GM21786 (cell line): Measurements from ENCODE around the gene ASIP.
A peak's percentile ranks its signal among the peaks of the same experiment; 100 is the strongest.
"Not testable (repeated sequence)": the region's sequence is repeated elsewhere in the genome, so short reads cannot be mapped to it uniquely, and the experiment has no call there.

Experiments used
- ATAC-seq: cut with Tn5 transposase; IDR thresholded peaks from one replicate; pipeline ENCODE4 v1.9.1; 2021; ENCODE audit not compliant: unreplicated experiment

The ASIP gene

DNA sequence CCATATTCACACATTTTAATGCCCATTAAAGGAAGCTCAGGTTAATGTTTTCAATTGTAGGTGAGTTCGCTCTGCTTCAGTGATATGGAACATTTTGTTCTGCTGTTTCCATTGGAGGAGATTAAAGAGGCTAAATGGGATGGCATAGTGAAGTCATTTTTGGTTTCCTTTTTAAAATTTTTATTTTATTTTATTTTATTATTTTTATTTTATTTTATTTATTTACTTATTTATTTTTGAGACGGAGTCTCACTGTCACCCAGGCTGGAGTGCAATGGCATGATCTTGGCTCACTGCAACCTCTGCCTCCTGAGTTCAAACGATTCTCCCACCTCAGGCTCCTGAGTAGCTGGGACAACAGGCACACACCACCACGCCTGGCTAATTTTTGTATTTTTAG is 792 bp downstream of the ASIP start:
- ATAC-seq, result not testable (repeated sequence)

- ATAC-seq, result no peak
Observed at GRCh38 chr20:34242879-34243278, 1.7 kb downstream of the ASIP start.

GRCh38 chr20:34243377-34243776 is 2.2 kb downstream of the ASIP start:
- ATAC-seq, result no peak

DNA sequence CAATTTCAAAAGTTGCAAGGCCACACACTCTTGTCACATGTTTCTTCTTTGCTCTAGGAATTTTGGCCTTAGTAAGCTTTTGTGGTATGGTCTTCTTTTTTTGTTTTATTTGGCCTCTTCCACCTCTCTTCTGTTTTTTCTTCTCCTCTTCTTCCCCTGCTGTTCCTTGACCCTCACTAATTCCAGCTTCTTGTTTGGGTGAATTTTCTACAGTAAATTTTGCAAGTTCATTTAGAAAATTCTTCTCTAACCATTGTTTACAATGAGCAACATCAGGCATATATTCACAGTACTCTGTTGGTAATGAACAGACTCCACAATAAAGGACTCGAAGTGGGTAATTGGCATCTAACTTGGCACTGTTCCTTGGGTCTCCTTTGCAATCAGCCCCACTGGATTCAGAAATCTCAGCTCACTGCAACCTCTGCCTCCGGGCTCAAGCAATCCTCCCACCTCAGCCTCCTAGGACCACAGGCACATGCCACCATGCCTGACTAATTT is 5.0 kb downstream of the ASIP start:
- no peak for ATAC-seq

GRCh38 chr20:34249291-34249690 is 8.1 kb downstream of the ASIP start:
- peak; percentile 69 for ATAC-seq

DNA sequence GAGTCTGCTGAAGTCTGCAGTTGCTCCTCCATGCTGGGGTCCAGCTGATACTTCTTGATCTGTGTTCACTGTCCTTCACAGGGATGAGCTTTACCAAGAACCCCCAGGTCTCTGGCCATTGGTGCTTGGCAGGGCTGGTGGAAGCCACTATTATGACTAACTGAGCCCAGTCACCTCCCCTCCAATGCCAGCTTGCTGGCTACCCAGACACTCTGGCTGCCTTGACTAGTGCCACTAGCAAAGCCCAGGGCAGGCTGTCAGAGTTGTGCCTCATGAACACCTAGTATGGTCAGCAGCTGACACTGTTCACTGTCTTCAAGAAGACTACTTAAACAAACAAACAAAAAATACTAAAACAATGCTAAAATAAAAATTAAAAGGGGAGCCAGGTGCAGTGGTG is 8.8 kb downstream of the ASIP start:
- no peak for ATAC-seq

DNA sequence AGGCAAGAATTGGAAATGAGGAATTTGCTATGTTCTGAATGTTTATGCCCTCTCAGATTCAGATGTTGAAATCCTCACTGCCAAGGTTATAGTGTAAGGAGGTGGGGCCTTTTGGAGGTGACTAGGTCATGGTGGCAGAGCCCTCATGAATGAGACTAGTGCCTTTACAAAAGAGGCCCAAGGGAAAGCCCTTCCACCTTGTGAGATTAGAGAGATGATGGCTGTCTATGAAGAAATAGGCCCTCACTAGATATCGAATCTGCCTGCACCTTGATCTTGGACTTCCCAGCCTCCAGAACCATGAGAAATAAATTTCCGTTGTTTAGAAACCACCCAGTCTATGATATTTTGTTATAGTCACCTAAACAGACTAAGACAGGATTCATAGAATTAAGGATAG is 10.4 kb downstream of the ASIP start:
- no peak for ATAC-seq

DNA sequence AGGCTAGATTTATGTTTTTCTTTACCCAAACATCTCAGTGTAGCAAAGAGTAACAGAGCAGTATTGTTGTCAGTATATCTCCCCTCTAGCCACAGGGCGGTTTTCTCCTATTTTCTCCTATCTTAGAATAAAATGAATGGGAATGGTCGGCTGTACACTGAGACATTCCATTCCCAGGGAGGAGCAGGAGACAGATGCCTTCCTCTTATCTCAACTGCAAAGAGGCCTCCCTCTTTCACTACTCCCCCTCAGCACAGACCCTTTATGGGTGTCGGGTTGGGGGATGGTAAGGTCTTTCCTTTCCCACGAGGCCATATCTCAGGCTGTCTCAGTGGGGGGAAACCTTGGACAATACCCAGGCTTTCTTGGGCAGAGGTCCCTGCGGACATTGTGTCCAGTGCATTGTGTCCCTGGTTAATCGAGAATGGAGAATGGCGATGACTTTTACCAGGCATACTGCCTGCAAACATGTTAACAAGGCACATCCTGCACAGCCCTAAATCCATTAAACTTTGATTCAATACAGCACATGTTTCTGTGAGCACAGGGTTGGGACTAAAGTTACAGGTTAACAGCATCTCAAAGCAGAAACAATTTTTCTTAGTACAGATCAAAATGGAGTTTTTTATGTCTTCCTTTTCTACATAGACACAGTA is 11.3 kb downstream of the ASIP start:
- ATAC-seq, result not testable (repeated sequence)

- no peak for ATAC-seq
Observed at GRCh38 chr20:34254979-34255378, 13.8 kb downstream of the ASIP start.

DNA sequence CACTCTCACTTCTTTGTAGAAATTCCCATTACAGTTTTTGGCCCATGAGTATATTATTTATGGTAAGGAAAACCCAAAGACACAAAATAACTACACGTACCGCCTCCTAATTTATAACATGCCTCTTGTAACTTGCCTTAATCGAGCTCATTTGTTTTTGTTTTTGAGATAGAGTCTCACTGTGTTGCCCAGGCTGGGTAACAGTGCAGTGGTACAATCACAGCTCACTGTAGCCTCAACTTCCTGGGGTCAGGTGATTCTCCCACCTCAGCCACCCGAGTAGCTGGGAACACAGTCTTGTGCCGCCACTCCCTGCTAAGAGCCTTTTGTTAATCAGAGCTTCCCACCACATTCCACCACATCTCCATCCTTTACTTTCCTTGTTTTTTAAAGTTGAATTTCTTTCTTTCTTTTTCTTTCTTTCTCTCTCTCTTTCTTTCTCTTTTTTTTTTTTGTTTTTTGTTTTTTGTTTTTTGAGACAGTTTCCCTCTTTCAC is 15.5 kb downstream of the ASIP start:
- no peak for ATAC-seq

DNA sequence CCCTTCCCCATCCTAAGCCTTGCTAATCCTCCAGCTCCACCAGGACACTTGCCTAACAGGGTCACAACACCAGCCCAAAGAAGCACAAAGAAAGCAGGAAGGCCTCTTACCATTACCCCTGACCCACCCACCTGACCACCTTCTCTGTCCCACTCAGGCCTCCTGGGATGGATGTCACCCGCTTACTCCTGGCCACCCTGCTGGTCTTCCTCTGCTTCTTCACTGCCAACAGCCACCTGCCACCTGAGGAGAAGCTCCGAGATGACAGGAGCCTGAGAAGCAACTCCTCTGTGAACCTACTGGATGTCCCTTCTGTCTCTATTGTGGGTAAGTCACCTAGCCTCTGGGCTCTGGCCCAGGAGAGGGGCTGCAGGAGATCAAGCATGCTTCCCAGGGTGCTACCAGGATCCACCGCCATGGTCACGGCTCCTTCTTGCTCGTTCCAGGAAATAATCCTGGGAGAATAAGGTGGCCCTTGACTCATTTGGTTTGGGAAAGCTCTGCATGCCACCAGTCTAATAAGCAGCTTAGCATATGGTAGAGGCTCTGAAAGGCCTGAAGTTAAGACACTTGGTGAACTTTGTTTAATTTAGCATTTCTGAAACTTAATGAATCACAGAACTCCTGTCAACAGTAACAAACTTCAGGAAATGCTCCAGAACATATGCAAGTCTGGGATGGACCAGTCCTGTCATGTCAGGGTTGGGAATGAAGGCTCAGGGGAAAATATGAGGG is 19.2 kb downstream of the ASIP start:
- no peak for ATAC-seq

DNA sequence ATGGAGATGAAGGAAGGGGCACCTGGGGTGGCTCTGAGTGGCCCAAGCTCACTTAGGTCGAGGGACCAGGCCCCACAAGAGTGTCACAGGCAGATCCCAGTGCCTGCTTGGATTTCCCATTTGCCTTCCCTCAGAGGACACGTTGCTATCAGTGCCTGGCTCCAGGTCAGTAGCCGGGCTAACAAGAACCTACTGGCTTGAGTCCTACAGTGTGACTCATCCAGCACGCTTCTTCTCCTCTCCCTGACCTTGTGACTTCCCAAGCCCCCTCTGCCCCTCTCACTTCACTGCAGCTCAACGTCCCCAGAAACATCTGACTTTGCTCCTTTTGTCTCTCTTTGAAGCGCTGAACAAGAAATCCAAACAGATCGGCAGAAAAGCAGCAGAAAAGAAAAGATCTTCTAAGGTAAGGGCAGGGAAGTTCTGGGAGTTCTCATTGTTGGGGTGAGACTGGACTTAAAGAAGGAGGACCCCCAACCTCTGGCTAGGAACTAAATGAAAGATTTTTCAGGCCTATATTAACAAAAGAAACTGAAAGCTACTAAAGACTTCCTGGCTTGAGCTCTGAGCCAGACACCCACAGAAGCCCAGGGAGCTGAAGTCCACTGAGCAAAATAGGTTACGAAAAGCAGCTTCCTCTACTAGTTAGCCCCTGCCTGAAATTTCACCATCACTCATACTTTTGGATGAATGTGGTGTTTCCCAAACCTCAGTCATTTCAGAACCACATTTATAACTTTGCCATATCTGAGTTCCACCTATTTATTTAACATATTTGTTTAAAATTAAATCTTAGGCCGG is 21.5 kb downstream of the ASIP start:
- no peak for ATAC-seq

DNA sequence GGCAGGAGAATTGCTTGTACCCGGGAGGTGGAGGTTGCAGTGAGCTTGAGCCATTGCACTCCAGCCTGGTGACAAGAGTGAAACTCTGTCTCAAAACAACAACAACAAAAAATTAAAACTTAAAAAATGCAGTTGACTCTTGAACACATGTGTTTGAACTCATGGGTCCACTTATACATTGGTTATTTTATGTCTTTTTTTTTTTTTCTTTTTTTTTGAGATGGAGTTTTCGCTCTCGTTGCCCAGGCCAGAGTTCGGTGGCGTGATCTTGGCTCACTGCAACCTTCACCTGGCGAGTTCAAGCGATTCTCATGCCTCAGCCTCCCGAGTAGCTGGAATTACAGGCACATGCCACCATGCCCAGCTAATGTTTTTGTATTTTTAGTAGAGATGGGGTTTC is 22.2 kb downstream of the ASIP start:
- ATAC-seq, result not testable (repeated sequence)

- ATAC-seq, result no peak
Observed at GRCh38 chr20:34264141-34264540, 22.9 kb downstream of the ASIP start.

GRCh38 chr20:34268145-34268544 is 26.9 kb downstream of the ASIP start:
- ATAC-seq, result no peak

DNA sequence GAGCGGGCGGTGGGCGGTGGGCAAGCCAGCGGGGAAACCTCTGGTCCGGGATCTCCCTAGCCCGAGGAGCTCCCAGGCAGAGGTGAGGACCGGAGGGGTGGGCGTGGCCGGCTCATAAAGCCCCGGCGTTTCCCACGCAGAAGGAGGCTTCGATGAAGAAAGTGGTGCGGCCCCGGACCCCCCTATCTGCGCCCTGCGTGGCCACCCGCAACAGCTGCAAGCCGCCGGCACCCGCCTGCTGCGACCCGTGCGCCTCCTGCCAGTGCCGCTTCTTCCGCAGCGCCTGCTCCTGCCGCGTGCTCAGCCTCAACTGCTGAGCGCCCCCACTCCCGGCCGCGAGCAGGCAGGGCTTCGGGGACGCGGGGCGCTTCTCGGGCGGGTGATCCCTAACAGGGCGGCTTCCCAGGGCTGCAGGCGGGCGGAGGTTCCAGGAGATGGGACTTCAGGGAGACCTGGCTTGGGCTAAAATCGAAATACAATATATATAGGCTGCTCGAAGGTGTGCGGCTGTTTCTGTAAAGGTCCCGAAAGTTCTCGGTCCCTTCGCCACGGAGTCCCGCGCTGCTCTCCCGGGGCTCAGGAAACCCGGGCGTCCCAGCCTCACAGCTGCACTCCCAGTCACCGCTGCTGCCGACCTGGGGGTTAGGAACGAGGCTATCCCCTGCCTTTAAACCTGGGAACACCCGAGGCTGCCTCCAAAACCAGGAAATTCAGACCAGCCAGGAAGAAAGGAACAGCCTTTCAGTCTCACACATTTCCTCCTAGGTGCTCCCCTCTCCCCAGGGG is 27.8 kb downstream of the ASIP start:
- ATAC-seq, result no peak

DNA sequence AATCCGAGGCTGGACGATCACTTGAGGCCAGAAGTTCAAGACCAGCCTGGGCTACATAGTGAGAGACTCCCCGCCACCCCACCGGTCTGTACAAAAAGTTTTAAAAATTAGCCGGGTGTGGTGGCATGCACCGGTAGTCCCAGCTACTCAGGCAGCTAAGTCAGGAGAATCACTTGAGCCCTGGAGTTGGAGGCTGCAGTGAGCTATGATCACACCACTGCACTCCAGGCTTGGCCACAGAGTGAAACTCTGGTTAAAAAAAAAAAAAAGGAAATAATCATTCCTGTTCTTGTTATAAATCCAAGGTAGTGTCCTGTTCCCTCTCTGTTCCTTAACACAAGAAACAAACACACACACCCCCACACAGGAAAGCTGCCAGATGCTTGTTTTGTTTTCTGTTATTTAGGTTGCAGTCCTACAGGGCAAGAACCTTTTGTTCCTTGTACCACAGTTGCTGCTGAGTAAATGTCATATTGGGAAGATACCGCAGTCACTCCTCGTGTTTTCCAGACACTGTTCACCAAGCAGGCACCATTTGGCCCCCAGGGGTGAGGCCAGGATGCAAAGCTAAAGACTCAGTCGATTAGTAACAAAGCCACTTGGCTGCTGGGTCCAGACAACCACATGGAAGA is 28.9 kb downstream of the ASIP start:
- no peak for ATAC-seq

DNA sequence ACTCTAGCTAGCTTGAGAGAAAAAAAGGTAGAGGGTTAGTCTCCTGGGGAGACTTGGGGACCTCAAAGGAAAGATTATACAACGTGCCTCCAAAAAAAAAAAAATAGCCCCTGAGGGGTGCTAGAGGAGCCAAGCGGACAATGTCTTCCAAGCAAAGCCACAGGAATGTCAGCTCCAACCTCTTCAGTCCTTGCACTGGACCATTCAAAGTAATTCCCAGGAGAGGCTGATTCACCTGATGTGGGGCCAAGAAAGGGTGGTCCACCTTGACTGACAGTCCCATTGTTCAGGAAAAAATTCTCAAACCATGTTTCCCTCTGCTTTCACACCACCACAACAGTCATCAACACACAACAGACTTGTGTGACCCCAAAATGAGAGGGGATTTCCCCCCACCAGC is 30.7 kb downstream of the ASIP start:
- ATAC-seq, result no peak

DNA sequence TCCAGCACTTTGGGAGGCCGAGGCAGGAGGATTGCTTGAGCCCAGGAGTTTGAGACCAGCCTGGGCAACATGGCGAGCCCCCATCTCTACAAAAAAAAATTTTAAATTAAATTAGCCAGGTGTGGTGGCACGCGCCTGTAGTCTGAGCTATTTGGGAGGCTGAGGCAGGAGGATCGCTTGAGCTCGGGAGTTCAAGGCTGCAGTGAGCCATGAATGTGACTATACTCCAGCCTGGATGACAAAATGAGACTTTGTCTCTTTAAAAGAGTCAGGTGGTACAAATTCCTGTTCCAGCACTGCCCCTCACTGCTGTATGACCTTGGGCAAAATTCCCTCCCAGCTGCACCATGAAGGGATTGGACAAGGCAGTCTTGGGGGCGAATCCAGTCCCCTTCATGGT is 33.5 kb downstream of the ASIP start:
- no peak for ATAC-seq

GRCh38 chr20:34281177-34281576 is 40.0 kb downstream of the ASIP start:
- ATAC-seq, result no peak
